NB4 (cell line): ENCODE data around the gene ACMSD.
"Not testable (repeated sequence)": the region's sequence is repeated elsewhere in the genome, so short reads cannot be mapped to it uniquely, and the experiment has no call there.

Source experiments
- DNase-seq: peaks from one replicate; pipeline ENCODE4 v3.0.0; 2010; ENCODE audit warnings: low read depth
- H3K4me3 ChIP-seq: one replicate; pipeline ENCODE4 v1.5.1; 2011; ENCODE audit warnings: mild to moderate bottlenecking, low read depth, low read length, moderate library complexity
- MYC ChIP-seq: IDR thresholded peaks from 2 replicates; pipeline ENCODE4 v1.6.1; 2011; ENCODE audit warnings: low read depth, low read length
- POLR2A ChIP-seq: IDR thresholded peaks from 2 replicates; pipeline ENCODE4 v1.6.1; 2011; ENCODE audit warnings: mild to moderate bottlenecking; ENCODE audit not compliant: insufficient read length; ENCODE audit errors: extremely low read depth
- TF ChIP-seq, protein P1 (sequence below): IDR thresholded peaks from one replicate; pipeline ENCODE4 v1.5.1; 2012; ENCODE audit warnings: low read depth, low read length
- TF ChIP-seq, protein P2 (sequence below): IDR thresholded peaks from 2 replicates; pipeline ENCODE4 v1.6.1; 2011; ENCODE audit warnings: low read depth, low read length

Gene ACMSD

DNA sequence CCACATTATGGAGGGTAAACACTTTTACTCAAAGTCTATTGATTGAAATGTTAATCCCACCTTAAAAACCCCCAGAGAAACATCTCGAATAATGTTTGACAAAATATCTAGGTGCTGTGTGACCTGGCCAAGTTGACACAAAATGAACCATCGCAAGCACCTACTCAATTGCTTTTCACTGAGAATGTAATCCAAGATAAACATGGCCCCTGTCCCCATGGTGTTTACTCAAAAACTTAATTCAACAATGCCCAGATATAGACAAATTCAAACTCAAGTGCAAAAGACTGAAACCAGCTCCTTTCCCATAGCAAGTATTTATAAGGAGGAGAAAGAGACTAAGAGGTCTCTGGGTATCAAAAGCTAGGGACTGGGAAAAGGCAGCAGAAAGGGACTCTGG lies 15.0 kb upstream of the ACMSD start:
- TF ChIP-seq MYC (no peak), POLR2A (no peak)
- TF ChIP-seq, protein P1, sequence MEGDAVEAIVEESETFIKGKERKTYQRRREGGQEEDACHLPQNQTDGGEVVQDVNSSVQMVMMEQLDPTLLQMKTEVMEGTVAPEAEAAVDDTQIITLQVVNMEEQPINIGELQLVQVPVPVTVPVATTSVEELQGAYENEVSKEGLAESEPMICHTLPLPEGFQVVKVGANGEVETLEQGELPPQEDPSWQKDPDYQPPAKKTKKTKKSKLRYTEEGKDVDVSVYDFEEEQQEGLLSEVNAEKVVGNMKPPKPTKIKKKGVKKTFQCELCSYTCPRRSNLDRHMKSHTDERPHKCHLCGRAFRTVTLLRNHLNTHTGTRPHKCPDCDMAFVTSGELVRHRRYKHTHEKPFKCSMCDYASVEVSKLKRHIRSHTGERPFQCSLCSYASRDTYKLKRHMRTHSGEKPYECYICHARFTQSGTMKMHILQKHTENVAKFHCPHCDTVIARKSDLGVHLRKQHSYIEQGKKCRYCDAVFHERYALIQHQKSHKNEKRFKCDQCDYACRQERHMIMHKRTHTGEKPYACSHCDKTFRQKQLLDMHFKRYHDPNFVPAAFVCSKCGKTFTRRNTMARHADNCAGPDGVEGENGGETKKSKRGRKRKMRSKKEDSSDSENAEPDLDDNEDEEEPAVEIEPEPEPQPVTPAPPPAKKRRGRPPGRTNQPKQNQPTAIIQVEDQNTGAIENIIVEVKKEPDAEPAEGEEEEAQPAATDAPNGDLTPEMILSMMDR = no peak
- TF ChIP-seq, protein P2, sequence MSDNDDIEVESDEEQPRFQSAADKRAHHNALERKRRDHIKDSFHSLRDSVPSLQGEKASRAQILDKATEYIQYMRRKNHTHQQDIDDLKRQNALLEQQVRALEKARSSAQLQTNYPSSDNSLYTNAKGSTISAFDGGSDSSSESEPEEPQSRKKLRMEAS = no peak
- H3K4me3 ChIP-seq = no peak overlapping the region
- DNase-seq = no peak

DNA sequence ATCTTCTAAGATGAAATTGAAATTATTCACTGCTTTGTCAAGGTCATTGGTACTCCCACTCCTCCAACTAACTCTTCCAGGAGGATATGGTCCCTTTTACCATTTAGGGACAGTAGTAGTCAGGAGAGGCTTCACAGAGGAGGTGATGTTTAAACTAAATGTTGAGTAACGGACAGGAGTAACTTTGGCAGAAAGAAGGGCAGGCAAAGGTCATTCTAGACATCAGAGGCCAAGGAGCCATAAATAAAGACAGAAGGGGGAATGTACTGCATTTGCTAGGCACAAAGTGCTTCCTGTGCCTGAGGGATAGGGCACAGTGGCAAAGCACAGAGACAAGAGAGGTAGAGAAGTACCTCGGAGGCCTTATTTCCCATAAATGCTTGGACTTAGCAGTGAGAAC lies 14.6 kb upstream of the ACMSD start:
- no peak for DNase-seq
- TF ChIP-seq, protein P2 = no peak
- TF ChIP-seq, protein P1 = no peak
- TF ChIP-seq POLR2A (no peak), MYC (no peak)
- no peak overlapping the region for H3K4me3 ChIP-seq

DNA sequence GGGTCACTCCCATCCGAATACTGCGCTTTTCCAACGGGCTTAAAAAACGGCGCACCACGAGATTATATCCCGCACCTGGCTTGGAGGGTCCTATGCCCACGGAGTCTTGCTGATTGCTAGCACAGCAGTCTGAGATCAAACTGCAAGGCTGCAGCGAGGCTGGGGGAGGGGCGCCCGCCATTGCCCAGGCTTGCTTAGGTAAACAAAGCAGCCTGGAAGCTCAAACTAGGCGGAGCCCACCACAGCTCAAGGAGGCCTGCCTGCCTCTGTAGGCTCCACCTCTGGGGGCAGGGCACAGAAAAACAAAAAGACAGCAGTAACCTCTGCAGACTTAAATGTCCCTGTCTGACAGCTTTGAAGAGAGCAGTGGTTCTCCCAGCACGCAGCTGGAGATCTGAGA lies 12.7 kb upstream of the ACMSD start:
- DNase-seq, H3K4me3 ChIP-seq: not testable (repeated sequence)

DNA sequence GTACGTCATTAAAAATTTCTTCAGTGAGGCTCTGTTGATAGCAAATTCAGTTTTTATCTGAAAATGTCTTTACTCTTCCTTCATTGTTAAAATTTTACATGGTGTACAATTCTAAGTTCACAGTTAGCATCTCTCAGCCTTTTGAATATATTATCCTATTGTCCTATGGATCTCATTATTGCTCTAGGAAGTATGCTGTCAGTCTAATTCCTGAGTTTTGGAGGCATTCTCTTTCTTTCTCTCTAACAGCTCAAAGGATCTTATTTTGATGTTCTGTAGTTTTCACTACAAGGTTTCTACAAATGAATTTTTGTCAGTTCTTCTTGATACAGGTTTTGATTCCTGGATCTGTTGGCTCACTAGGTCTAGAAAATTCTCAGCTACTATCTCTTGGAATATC lies 2.9 kb upstream of the ACMSD start:
- DNase-seq = no peak
- TF ChIP-seq POLR2A = no peak
- no peak overlapping the region for H3K4me3 ChIP-seq

DNA sequence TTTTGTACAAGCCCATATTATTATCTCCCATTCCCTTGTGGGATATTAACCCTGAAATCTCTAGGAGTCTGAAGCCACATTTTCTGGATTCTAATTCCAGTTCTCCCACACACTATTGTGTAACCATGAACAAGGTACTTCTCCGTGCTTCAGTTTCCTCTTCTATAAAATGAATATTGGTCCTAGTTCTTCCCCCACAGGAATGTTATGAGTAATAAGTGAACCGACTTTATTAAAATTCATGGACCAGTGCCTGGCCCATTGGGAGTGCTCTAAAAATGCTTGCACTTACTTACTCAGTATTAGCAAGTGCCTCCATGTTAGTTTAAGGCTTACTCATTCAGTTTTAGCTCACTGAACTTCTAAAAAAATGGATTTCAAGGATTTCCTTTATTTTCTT lies 1.4 kb upstream of the ACMSD start:
- no peak overlapping the region for H3K4me3 ChIP-seq
- TF ChIP-seq POLR2A = no peak
- TF ChIP-seq, protein P2 = no peak
- TF ChIP-seq MYC = no peak
- TF ChIP-seq, protein P1 = no peak
- DNase-seq = no peak

DNA sequence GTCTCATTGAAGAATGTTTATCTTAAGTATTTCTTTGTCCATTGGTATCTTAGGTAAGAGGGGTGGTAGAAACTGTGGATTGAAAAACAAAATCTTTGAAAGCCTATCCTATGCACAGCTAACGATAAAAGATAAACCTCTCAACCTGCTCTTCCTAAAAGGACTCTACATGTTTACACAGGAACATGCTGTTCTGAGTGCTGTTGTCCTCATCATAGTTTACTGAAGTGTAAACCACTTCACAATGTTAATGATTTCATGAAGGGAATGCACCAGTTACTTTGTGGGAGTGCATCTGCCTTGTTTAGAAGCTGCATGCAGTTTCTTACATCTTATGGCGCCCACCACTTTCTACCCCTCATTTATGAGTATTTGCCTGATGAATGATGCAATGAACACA lies 1.2 kb downstream of the ACMSD start:
- no peak for DNase-seq
- TF ChIP-seq POLR2A (no peak), MYC (no peak)
- TF ChIP-seq, protein P2 = no peak
- no peak overlapping the region for H3K4me3 ChIP-seq

DNA sequence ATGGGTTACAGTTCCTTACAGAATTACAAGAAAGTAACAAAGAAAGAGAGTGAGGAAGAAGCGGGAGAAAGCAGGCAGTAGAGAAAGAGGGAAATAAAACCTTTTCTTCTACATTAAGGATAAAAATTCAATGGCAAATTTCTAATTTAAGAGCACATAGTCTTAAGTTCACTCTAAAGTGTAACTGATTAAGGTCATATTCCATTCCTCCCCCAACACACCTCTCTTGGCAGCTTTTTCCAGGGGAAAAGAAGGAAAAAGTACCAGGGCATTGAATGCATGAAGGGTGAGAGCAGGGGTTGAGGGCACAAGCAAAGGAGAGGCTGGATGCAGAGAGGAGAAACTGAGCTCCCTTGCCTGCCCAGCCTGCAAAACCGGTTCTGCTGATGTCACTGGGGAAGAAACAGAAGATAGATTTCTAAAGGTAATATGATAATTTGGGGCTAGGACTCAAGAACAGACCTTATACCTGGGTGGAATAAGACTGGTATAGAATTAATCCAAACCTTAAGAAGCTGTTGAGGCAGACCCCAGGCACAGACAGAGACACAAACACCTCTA lies 4.6 kb downstream of the ACMSD start:
- no peak overlapping the region for H3K4me3 ChIP-seq
- no peak for DNase-seq
- TF ChIP-seq MYC (no peak), POLR2A (no peak)
- TF ChIP-seq, protein P1 = no peak
- TF ChIP-seq, protein P2 = no peak
